K562 (cell line): ENCODE results near the gene MALRD1. TPM values are rescaled to one million over a fixed set of nuclear protein-coding genes. Genes with fewer than 3 reads are reported as not detected.

ENCODE experiments used
- ATAC-seq: fragments of 200-7000 bp; cut with Tn5 transposase; 3 replicates; pipeline ENCODE4 v1.9.1; 2020; ENCODE audit warnings: moderate library complexity
- BruUV-seq: library from RNA; stranded (reverse); fragments of 400-500 nt; replicated peaks from 2 replicates; lab custom pipeline; 2021; lab: Mats Ljungman, UMichigan
- CTCF ChIA-PET: fragments of 300-600 bp; formaldehyde crosslinking; extraction: SDS; loops from one replicate; lab custom pipeline; 2021; ENCODE audit warnings: low intra/inter-chr PET ratio; lab: Yijun Ruan, JAX
- POLR2A ChIA-PET: fragments of 300-600, 350-650 bp; sonication (Branson Sonifier 250); formaldehyde crosslinking; extraction: SDS; loops from one replicate; lab custom pipeline; 2021; ENCODE audit warnings: antibody characterized with exemption, inconsistent platforms; lab: Yijun Ruan, JAX
- DNase-seq, 4 experiments: peaks; one replicate each; pipeline versions ENCODE4 v3.0.0 to v3.0.0-alpha.2; 2011 to 2018; ENCODE audit warnings: low spot score in 3 of 4, mixed read lengths in 3 of 4; ENCODE audit errors: extremely low read depth in 1 of 4
- FAIRE-seq: peaks from 2 replicates; lab custom pipeline; 2011; peaks lifted over from hg19 to GRCh38; lab: Jason Lieb, UNC
- H2AFZ ChIP-seq: 2 replicates; pipeline ENCODE4 v1.6.0; 2011; ENCODE audit warnings: low read depth, low read length, control low read depth, inconsistent platforms
- H3K27ac ChIP-seq: fragments of 200-600 bp; 3 replicates; pipeline ENCODE4 v1.8.0; 2011; ENCODE audit warnings: low read depth, mild to moderate bottlenecking, control low read depth, inconsistent platforms, low read length, moderate library complexity, mixed read lengths; ENCODE audit errors: extremely low read depth
- H3K27me3 ChIP-seq, 2 experiments: fragments of 300-600 bp in 1 of 2; 2 replicates in 1 of 2; 3 replicates in 1 of 2; pipeline versions ENCODE4 v1.6.0 to v1.8.0; 2011; ENCODE audit warnings: inconsistent platforms in 2 of 2, low read length in 2 of 2, mild to moderate bottlenecking in 1 of 2, mixed read lengths in 1 of 2, moderate library complexity in 1 of 2; ENCODE audit not compliant: control insufficient read depth in 2 of 2, insufficient read depth in 2 of 2
- H3K36me3 ChIP-seq: fragments of 300-600 bp; 3 replicates; pipeline ENCODE4 v1.8.0; 2011; ENCODE audit warnings: mild to moderate bottlenecking, low read length, inconsistent platforms; ENCODE audit not compliant: control insufficient read depth, insufficient read depth
- H3K4me1 ChIP-seq, 2 experiments: fragments of 200-600 bp in 1 of 2; replicated peaks in 1 of 2; 2 replicates in 1 of 2; 3 replicates in 1 of 2; pipeline versions ENCODE4 v1.5.1 to v1.8.0; 2011; ENCODE audit warnings: inconsistent platforms in 2 of 2, low read length in 2 of 2, mild to moderate bottlenecking in 1 of 2, mixed read lengths in 1 of 2, moderate library complexity in 1 of 2; ENCODE audit not compliant: control insufficient read depth in 2 of 2, insufficient read depth in 2 of 2
- H3K4me2 ChIP-seq: 2 replicates; pipeline ENCODE4 v1.6.1; 2011; ENCODE audit warnings: low read length, control low read depth, inconsistent platforms, mixed read lengths; ENCODE audit not compliant: insufficient read depth
- H3K4me3 ChIP-seq: fragments of 200-600 bp; sonication (generic), shearing (Covaris generic); 2 replicates; pipeline ENCODE4 v1.5.1; 2016; ENCODE audit warnings: control low read depth, inconsistent platforms
- H3K79me2 ChIP-seq: fragments of 200-600 bp; 3 replicates; pipeline ENCODE4 v1.8.0; 2011; ENCODE audit warnings: low read length, inconsistent platforms; ENCODE audit not compliant: control insufficient read depth, insufficient read depth
- H3K9ac ChIP-seq, 2 experiments: 2 replicates each; pipeline versions ENCODE4 v1.6.0 to v1.6.1; 2011; ENCODE audit warnings: low read depth in 2 of 2, low read length in 2 of 2, control low read depth in 1 of 2, inconsistent platforms in 1 of 2, mild to moderate bottlenecking in 1 of 2, mixed read lengths in 1 of 2; ENCODE audit not compliant: insufficient read depth in 1 of 2
- H3K9me1 ChIP-seq: one replicate; pipeline ENCODE4 v1.6.0; 2011; ENCODE audit warnings: inconsistent platforms, mild to moderate bottlenecking, low read length, moderate library complexity; ENCODE audit not compliant: control insufficient read depth, insufficient read depth
- H3K9me3 ChIP-seq: replicated peaks from 2 replicates; pipeline ENCODE4 v1.5.1; 2011; ENCODE audit warnings: low read depth, low read length, inconsistent platforms; ENCODE audit not compliant: control insufficient read depth, insufficient read depth
- H4K20me1 ChIP-seq: replicated peaks from 2 replicates; pipeline ENCODE4 v1.6.1; 2011; ENCODE audit warnings: low read length, inconsistent platforms, mixed read lengths; ENCODE audit not compliant: control insufficient read depth, insufficient read depth
- BRD9 ChIP-seq: fragments of 450-650 bp; IDR thresholded peaks from 2 replicates; pipeline ENCODE4 v1.6.1; 2018; ENCODE audit warnings: low read depth; ENCODE audit not compliant: partially characterized antibody
- CBX8 ChIP-seq: fragments of 200-600 bp; sonication (generic); IDR thresholded peaks from 2 replicates; pipeline ENCODE4 v1.6.1; 2012; ENCODE audit warnings: borderline replicate concordance, mixed run types, low read depth, mild to moderate bottlenecking, moderate library complexity, mixed read lengths, low read length, control low read depth, inconsistent platforms; ENCODE audit not compliant: poor library complexity, severe bottlenecking; ENCODE audit errors: extremely low read depth
- E2F3 ChIP-seq: fragments of 250-450 bp; sonication (Bioruptor Pico); IDR thresholded peaks from 2 replicates; pipeline ENCODE4 v1.4.0; 2020; ENCODE audit warnings: mild to moderate bottlenecking
- HNRNPLL ChIP-seq: fragments of 200-400 bp; formaldehyde crosslinking; IDR thresholded peaks from 2 replicates; pipeline ENCODE4 v1.6.1; 2017; ENCODE audit warnings: low read length, low read depth, mild to moderate bottlenecking; ENCODE audit not compliant: poor library complexity, severe bottlenecking
- KAT8 ChIP-seq: fragments of 450-650 bp; IDR thresholded peaks from 2 replicates; pipeline ENCODE4 v1.6.1; 2016; ENCODE audit warnings: low read depth, mild to moderate bottlenecking
- NELFE ChIP-seq: IDR thresholded peaks from 2 replicates; pipeline ENCODE4 v1.6.1; 2011; ENCODE audit warnings: mild to moderate bottlenecking; ENCODE audit not compliant: insufficient read depth, insufficient read length
- NUFIP1 ChIP-seq: fragments of 450-650 bp; IDR thresholded peaks from 2 replicates; pipeline ENCODE4 v1.6.1; 2018; ENCODE audit not compliant: partially characterized antibody
- PML ChIP-seq: IDR thresholded peaks from 2 replicates; pipeline ENCODE4 v1.6.1; 2012; ENCODE audit warnings: low read length, inconsistent platforms
- PTTG1 ChIP-seq: fragments of 450-650 bp; IDR thresholded peaks from 2 replicates; pipeline ENCODE4 v1.6.1; 2016; ENCODE audit warnings: low read depth, mild to moderate bottlenecking, missing genetic modification characterization, missing compliant biosample characterization
- RFX5 ChIP-seq: IDR thresholded peaks from 2 replicates; pipeline ENCODE4 v1.6.1; 2011; ENCODE audit warnings: low read depth, mild to moderate bottlenecking, improper control_type of control experiment, low read length
- SMARCA5 ChIP-seq: fragments of 450-650 bp; IDR thresholded peaks from 2 replicates; pipeline ENCODE4 v1.6.1; 2016
- SPI1 ChIP-seq: IDR thresholded peaks from 2 replicates; pipeline ENCODE4 v1.6.1; 2011; ENCODE audit warnings: low read depth, low read length, control low read depth, borderline replicate concordance
- SRSF3 ChIP-seq: fragments of 200-400 bp; formaldehyde crosslinking; IDR thresholded peaks from 2 replicates; pipeline ENCODE4 v1.6.1; 2016; ENCODE audit warnings: mild to moderate bottlenecking, low read length, moderate library complexity; ENCODE audit not compliant: insufficient read depth
- U2AF1 ChIP-seq: fragments of 200-400 bp; formaldehyde crosslinking; optimal IDR thresholded peaks from 2 replicates; pipeline ENCODE3; 2017; ENCODE audit warnings: mild to moderate bottlenecking, low read depth, low read length, moderate library complexity
- WGBS: fragments of 100-300 bp; shearing (Covaris generic); methylation state at CpG from one replicate; pipeline ENCODE4 v1.1.6; 2016; ENCODE audit warnings: low coverage, mixed read lengths; ENCODE audit not compliant: insufficient coverage; ENCODE audit errors: missing lambda C conversion rate; 5-methylcytosine and 5-hydroxymethylcytosine counted together
- in situ Hi-C: fragments of 300-500 bp; cut with MboI; formaldehyde crosslinking; loops from 4 replicates; pipeline ENCODE4 v1.15.0; 2018; ENCODE audit warnings: inconsistent platforms, mixed read lengths
- intact Hi-C: fragments of 100-400 bp; cut with micrococcal nuclease; formaldehyde crosslinking; loops from 2 replicates; pipeline ENCODE4 v1.14.2; 2022
- polyA plus RNA-seq, 8 experiments: library from polyadenylated mRNA; depleted of rRNA in 4 of 8; stranded (reverse) in 5 of 8; unstranded in 3 of 8; fragments of >200 nt; fragmentation: Nextera tagmentation in 2 of 8; fragmentation: Illumina TruSeq in 1 of 8; extraction: Ambion mirVana in 2 of 8; extraction: Trizol in 1 of 8; gene quantifications; 2 replicates each; pipeline versions ENCODE4 v1.2.1 to v1.2.3, GENCODE V29; 2011 to 2014; ENCODE audit warnings: inconsistent platforms in 1 of 8, missing spikeins in 1 of 8
- total RNA-seq, 7 experiments: library from RNA; depleted of rRNA in 6 of 7; stranded (reverse); fragments of >200 nt in 6 of 7; fragmentation: Illumina TruSeq in 2 of 7; extraction: Trizol in 2 of 7; gene quantifications; 2 replicates each; pipeline versions ENCODE4 v1.2.1 to v1.2.3, GENCODE V29; 2011 to 2021; ENCODE audit warnings: low replicate concordance in 1 of 7
- TF ChIP-seq, protein P1 (sequence below): IDR thresholded peaks from 2 replicates; pipeline ENCODE4 v1.6.1; 2012; ENCODE audit warnings: low read depth, low read length, improper control_type of control experiment, borderline replicate concordance
- TF ChIP-seq, protein P2 (sequence below): sonication (generic); IDR thresholded peaks from 2 replicates; pipeline ENCODE4 v1.6.1; 2016
- TF ChIP-seq, protein P3 (sequence below): sonication (generic); formaldehyde crosslinking; IDR thresholded peaks from 2 replicates; pipeline ENCODE4 v1.8.1; 2022; ENCODE audit warnings: missing genetic modification reagents
- TF ChIP-seq, protein P4 (sequence below): IDR thresholded peaks from 3 replicates; pipeline ENCODE4 v1.6.1; 2011; ENCODE audit warnings: borderline replicate concordance, mild to moderate bottlenecking; ENCODE audit not compliant: insufficient read length, insufficient read depth

The MALRD1 gene
- total and polyA plus RNA-seq, 9 of the 15 experiments (the other 6 are each of a cell fraction or from before 2014, with no cell fraction given), result not detected

DNA sequence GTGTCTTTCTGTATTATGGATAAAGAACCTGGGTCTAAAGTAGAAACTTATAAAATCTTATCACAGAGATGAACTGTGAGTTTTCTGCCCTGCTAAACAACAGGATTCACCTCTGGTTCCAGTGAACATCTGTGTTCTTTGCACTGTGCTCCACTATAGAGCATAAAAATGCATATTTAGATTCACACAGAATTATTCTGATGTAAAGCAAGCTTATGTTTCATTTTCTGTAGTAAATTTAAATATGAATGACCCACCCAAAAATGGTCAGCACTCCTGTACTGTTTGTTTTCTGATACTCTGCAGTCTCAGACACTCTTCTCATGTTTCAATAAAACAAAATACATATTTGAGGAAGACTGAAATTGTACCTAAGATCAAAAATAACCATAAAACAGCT is 563.2 kb downstream of the MALRD1 start (continued):
- TF ChIP-seq, protein P1, sequence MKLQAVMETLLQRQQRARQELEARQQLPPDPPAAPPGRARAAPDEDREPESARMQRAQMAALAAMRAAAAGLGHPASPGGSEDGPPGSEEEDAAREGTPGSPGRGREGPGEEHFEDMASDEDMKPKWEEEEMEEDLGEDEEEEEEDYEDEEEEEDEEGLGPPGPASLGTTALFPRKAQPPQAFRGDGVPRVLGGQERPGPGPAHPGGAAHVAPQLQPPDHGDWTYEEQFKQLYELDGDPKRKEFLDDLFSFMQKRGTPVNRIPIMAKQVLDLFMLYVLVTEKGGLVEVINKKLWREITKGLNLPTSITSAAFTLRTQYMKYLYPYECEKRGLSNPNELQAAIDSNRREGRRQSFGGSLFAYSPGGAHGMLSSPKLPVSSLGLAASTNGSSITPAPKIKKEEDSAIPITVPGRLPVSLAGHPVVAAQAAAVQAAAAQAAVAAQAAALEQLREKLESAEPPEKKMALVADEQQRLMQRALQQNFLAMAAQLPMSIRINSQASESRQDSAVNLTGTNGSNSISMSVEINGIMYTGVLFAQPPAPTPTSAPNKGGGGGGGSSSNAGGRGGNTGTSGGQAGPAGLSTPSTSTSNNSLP, result no peak
- TF ChIP-seq SMARCA5 (no peak), NELFE (no peak), RFX5 (no peak), CBX8 (no peak), KAT8 (no peak), HNRNPLL (no peak)
- TF ChIP-seq, protein P2, sequence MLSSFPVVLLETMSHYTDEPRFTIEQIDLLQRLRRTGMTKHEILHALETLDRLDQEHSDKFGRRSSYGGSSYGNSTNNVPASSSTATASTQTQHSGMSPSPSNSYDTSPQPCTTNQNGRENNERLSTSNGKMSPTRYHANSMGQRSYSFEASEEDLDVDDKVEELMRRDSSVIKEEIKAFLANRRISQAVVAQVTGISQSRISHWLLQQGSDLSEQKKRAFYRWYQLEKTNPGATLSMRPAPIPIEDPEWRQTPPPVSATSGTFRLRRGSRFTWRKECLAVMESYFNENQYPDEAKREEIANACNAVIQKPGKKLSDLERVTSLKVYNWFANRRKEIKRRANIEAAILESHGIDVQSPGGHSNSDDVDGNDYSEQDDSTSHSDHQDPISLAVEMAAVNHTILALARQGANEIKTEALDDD, result no peak

DNA sequence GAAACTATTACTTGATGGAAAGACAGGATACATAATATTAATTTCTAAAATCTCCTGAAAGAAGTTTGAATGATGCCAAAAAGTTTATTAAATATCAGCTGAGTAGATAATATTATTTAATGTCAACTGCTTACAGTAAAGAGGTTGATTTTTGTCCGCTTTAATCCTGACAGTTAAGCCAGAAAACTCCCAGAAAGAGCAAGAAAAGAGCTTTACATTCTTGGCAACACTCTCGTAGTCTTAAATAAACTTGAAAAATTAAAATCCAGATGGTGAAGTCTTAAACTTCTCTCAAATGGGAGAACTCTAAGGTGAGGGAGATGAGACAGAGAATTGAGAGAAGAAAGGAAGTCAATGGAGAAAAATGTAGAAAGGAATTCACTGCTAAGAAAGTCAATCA is 568.4 kb downstream of the MALRD1 start:
- no peak for FAIRE-seq
- TF ChIP-seq PTTG1 (no peak), SRSF3 (no peak), NUFIP1 (no peak), U2AF1 (no peak), PML (no peak), SPI1 (no peak), BRD9 (no peak), E2F3 (no peak)
- TF ChIP-seq, protein P3, sequence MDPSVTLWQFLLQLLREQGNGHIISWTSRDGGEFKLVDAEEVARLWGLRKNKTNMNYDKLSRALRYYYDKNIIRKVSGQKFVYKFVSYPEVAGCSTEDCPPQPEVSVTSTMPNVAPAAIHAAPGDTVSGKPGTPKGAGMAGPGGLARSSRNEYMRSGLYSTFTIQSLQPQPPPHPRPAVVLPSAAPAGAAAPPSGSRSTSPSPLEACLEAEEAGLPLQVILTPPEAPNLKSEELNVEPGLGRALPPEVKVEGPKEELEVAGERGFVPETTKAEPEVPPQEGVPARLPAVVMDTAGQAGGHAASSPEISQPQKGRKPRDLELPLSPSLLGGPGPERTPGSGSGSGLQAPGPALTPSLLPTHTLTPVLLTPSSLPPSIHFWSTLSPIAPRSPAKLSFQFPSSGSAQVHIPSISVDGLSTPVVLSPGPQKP (CRISPR knock-in tag), result no peak
- TF ChIP-seq, protein P4, sequence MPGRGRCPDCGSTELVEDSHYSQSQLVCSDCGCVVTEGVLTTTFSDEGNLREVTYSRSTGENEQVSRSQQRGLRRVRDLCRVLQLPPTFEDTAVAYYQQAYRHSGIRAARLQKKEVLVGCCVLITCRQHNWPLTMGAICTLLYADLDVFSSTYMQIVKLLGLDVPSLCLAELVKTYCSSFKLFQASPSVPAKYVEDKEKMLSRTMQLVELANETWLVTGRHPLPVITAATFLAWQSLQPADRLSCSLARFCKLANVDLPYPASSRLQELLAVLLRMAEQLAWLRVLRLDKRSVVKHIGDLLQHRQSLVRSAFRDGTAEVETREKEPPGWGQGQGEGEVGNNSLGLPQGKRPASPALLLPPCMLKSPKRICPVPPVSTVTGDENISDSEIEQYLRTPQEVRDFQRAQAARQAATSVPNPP, result no peak

More for the DNA sequence above, 568.4 kb downstream of the MALRD1 start:
- Histone ChIP-seq H3K9me1 (no peaks in the 10 kb centered on the region), H3K9me3 (0 out of 2 replicates have a peak, but pooled peaks cover 1% of the 10 kb centered on the region), H4K20me1 (no peaks in the 10 kb centered on the region), H3K27ac (no peak overlapping the region), H3K4me1 (no peaks in the 10 kb centered on the region), H3K4me3 (no peak overlapping the region), H3K36me3 (no peaks in the 10 kb centered on the region), H3K79me2 (no peaks in the 10 kb centered on the region), H3K9ac (no peak overlapping the region), H3K4me2 (no peak overlapping the region), H2AFZ (no peak overlapping the region), H3K27me3 (no peaks in the 10 kb centered on the region)
- WGBS, result 0% methylated on average over 2 of the region's 2 CpGs
- no TSS peak for BruUV-seq
- ChIA-PET POLR2A (no interaction called here), CTCF (no interaction called here)
- no peak for ATAC-seq
- intact Hi-C loops, result no loop called here
- in situ Hi-C loops, result no loop called here
- DNase-seq, result no peak
